ENCODE data around the gene LPCAT1. TPM values are rescaled to one million over a fixed set of nuclear protein-coding genes. Genes with fewer than 3 reads are reported as not detected.
"Not testable (repeated sequence)": the region's sequence is repeated elsewhere in the genome, so short reads cannot be mapped to it uniquely, and the experiment has no call there.

LPCAT1 gene
- total RNA-seq, 1 donor from 2014 or later, result 176 TPM

GRCh38 chr5:1466631-1467265 lies 57.0 kb downstream of the LPCAT1 start:
- no peak for DNase-seq (ENCODE audit: low read depth)

GRCh38 chr5:1465966-1466471 lies 57.7 kb downstream of the LPCAT1 start:
- DNase-seq (ENCODE audit: low read depth), result no peak

GRCh38 chr5:1465117-1465516 lies 58.6 kb downstream of the LPCAT1 start:
- no peak for DNase-seq (ENCODE audit: low read depth)

GRCh38 chr5:1464511-1464910 lies 59.2 kb downstream of the LPCAT1 start:
- no peak for DNase-seq (ENCODE audit: low read depth)

GRCh38 chr5:1464096-1464446 lies 59.7 kb downstream of the LPCAT1 start:
- DNase-seq (ENCODE audit: low read depth), result no peak

GRCh38 chr5:1463326-1464095 lies 60.2 kb downstream of the LPCAT1 start:
- DNase-seq (ENCODE audit: low read depth), result no peak

GRCh38 chr5:1462358-1462757 lies 61.4 kb downstream of the LPCAT1 start:
- no peak for DNase-seq (ENCODE audit: low read depth)

- DNase-seq (ENCODE audit: low read depth), result no peak
Measured at GRCh38 chr5:1461396-1461795, 62.4 kb downstream of the LPCAT1 start.

GRCh38 chr5:1460054-1460682 lies 63.6 kb downstream of the LPCAT1 start:
- no peak for DNase-seq (ENCODE audit: low read depth)

GRCh38 chr5:1459435-1459834 lies 64.3 kb downstream of the LPCAT1 start:
- not testable (repeated sequence) for DNase-seq (ENCODE audit: low read depth)

- DNase-seq (ENCODE audit: low read depth), result not testable (repeated sequence)
Measured at GRCh38 chr5:1456110-1456881, 67.5 kb downstream of the LPCAT1 start.

GRCh38 chr5:1453613-1454012 lies 70.1 kb downstream of the LPCAT1 start:
- DNase-seq (ENCODE audit: low read depth), result no peak

GRCh38 chr5:1449081-1449630 lies 74.6 kb downstream of the LPCAT1 start:
- no peak for DNase-seq (ENCODE audit: low read depth)

GRCh38 chr5:1448511-1449011 lies 75.2 kb downstream of the LPCAT1 start:
- no peak for DNase-seq (ENCODE audit: low read depth)

GRCh38 chr5:1447671-1448361 lies 75.9 kb downstream of the LPCAT1 start:
- DNase-seq (ENCODE audit: low read depth), result no peak

GRCh38 chr5:1446602-1447343 lies 77.0 kb downstream of the LPCAT1 start:
- DNase-seq (ENCODE audit: low read depth), result no peak

- no peak for DNase-seq (ENCODE audit: low read depth)
Measured at GRCh38 chr5:1445689-1446601, 77.8 kb downstream of the LPCAT1 start.

- no peak for DNase-seq (ENCODE audit: low read depth)
Measured at GRCh38 chr5:1445313-1445688, 78.5 kb downstream of the LPCAT1 start, which contains the start of gene SLC6A3. Gene SLC6A3, minus strand, starts transcription at chr5:1445440. Its CDS starts 2,243 bp downstream, at chr5:1443197.

Measured in renal cortical epithelial cell (primary cell).